Pulmonary artery endothelial cell (primary cell): Measurements from ENCODE around the gene TJP3. TPM values are rescaled to one million over a fixed set of nuclear protein-coding genes. Genes with fewer than 3 reads are reported as not detected.

ENCODE experiments used
- DNase-seq: peaks from one replicate; pipeline ENCODE4 v3.0.0-alpha.2; 2011; ENCODE audit warnings: low read depth, low spot score
- total RNA-seq: library from RNA; depleted of rRNA; stranded (reverse); fragments of >200 nt; gene quantifications from 2 replicates; pipeline ENCODE4 v1.2.3, GENCODE V29; 2014

TJP3 gene
- total RNA-seq, 1 donor from 2014 or later, result not detected

DNA sequence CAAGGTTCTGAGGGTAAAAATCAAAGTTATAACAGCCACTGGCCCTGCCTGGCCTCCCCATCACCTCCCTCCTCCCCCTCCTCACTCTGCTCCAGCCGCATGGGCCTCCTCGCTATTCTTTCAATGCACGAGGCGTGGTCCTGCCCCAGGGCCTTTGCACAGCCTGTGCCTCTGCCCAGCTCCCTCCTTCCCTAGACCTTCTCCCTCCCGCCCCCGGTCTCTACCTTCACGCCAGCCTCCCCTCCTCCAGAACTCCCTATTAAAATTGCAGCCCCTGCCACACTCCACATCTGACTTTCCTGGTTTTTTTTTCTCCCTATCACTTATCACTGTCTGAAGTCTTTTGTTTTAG lies 60.5 kb downstream of the TJP3 start:
- no peak for DNase-seq

DNA sequence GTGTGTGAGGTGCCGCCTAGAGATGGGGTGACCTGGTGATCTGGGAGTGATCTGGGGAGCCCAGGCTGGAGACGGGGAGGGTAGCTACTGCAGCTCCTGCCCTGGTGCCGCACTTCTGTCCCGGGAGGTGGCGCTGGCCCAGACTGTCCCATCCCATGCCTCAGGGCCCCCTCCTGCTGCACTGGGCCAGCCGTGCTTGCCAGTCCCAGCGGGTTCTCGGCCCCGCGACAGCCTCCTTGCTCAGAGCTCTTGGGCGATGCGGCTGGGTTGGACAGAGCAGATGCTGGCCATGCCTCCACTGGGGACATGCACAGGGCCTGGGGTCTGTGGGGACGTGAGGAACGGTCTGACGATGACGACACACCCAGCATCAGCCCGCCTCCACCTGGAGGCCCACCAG lies 61.3 kb downstream of the TJP3 start:
- no peak for DNase-seq

DNA sequence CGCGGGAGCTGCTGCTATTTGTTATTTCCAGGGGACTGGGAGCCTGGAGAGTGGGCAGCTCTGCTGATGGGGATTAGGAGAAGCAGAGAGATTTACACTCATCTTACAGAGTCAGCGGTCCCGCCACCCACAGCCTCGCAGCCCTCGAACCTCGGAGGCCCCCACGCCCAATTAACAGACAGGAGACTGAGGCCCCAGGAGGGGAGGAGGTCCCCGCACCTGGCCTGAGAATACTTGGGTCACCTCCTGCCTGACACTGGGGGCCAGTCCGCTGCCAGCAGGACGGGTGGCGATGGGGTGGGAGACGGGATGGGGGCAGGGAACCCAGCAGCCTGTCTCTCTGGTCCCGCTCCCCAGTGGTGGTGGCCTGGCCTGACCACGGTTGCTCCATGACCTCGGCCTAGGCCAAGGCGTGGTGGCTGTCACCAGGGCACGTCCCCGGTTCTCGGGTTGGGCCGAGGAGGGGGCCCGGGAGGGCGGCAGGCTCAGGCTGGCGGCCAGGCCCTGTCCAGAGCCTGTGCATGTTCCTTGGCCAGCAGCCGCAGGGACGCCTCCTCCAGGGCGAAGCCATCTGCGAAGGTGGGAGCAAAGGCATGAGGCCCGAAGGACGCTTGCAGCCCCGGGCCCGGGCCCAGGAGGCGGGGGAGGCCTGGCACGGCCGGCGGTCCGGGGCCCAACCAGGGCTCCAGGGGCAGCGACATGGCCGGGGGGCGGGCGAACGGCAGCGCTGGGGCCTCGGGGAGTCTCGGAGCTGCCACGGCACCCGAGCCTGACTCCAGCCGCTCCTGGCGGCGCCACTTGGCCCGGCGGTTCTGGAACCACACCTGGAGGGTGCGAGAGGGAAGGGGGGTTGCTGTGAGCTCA lies 62.2 kb downstream of the TJP3 start:
- DNase-seq, result no peak

DNA sequence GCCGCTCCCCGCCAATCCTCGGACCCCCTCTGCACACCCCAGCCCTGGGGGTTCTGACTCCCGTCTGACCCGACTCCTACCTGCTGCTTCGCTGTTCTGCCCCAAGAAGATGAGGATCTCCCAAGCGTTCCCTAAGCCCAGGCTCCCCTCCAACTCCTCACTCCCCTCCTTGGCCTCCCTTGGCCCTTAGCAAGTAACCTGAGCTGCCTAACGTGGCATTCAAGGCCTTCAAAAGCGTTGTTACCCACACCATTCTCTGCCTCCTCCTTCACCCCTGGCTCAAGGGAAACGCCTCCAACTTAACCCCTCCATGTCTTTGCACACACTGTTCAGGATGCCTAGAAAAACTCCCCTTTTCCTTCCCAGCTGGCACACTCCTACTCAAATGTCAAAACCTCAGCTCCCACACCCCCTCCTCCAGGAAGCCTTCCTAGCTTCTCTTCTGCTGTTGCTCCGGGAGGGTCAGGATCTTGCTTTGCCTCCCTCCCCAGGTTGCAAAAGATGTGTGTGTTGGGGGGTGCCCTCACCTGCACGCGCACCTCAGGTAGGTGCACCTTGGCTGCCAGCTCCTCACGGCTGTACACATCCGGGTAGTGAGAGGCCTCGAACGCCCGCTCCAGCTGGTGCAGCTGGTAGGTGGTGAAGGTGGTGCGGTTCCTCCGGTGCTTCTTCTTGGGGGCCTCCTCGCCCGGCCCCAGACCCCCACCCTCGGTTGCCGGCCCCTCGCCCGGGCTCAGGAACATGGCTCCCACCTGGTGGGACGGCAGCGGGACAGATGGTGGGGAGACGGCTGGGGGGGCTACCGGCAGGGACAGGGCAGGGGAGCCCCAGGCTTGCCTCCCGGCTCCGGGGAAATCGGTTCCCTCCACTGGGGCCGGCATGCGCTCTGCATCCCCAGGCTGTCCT lies 63.1 kb downstream of the TJP3 start:
- no peak for DNase-seq

DNA sequence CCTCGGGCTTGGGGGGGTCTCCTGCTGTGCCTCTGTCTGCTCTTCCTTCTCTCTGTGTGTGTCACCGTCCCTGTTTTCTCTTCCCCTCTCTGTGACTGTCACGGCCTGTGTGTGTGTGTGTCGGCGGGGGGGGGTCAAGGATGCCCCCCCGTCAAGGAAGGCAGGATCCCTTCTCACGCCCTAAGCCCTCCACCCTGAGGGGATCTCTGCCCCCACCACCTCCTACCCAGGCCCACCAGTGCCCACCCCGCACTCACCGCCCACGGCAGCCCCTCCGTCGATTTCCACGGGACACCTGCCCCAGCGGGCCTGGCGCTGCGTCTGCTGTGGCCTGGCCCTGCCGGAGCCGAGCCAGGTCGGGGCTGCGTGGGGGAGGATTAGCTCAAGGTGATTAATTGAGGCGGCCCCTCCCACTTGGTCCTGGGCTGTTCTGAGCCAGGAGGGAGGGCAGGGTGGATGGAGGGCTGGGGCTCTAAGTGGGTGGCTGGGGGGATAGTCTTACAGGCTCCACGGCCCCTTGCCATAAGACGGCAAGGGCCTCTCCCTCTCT lies 63.8 kb downstream of the TJP3 start, which contains the start of gene RAX2:
Gene RAX2, minus strand, starts transcription at position 323 of the 550 bp plus-strand sequence. CDS start 486 bp downstream, outside the sequence.
- no peak for DNase-seq

DNA sequence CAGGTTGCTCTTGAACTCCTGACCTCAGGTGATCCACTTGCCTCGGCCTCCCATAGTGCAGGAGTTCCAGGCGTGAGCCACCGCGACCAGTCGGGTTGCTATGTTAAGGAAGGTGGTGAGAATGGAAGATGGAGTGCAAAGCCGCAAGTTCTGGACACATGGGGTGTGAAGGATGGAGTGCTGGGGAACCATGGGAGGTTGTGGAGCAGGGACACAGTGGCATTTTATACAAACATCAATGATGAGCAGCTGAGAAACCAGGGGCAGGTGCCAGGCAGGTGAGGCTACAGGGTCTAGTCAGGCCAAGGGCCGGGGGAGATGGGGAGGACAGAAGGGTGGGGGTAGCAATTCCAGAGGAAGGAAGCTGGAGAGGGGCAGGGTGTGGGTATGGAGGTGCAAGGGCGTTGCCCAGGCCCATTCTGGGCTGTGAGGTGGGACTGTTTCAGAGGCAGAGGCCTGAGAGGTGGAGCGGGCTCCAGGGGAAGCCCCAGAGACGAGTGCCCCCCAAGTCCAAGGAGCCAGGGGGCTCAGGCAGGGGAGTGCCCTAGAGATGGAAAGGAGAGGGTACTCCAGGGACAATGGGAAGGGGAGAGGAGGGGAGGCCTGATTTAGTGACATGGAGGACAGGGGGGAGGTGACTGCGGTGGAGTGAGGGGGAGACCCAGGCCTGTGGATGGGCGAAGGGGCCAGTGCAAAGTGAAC lies 65.8 kb downstream of the TJP3 start:
- DNase-seq, result no peak

DNA sequence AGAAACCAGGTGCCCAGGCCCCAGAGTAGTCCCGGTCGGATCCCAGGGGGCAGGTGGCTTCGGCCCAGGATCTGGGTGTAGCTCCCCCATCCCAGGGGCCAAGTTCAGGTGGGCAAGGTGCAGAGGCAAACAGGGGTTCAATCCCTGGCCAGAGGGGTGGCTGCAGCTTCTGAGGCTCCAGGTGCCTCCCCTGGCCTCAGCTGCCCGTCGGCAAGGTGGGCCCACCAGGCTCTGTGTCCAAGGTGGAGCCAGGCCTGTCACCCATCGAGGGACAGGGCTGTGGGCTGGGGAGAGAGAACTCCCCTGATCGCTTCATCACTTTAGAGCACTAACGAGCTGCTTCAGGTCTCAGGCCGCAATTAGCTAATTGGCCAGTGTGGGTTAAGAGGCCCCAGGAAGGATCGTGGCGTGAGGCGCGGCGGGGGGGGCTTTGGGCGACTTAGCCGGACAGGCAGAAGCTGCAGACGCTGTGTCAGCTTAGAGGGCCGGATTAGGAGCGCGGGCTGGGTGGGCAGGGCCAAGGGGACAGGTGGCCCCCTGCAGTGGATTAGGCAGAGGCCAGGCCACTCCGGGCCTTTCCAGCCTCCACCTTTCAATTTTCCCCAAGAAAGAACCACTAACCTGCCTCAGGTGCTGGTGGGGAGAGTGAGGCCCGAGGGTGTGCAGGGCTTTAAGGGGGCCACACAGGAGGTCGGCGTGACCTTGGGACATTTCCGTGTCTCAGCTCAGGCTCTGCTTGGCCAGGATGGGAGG lies 66.6 kb downstream of the TJP3 start:
- no peak for DNase-seq

DNA sequence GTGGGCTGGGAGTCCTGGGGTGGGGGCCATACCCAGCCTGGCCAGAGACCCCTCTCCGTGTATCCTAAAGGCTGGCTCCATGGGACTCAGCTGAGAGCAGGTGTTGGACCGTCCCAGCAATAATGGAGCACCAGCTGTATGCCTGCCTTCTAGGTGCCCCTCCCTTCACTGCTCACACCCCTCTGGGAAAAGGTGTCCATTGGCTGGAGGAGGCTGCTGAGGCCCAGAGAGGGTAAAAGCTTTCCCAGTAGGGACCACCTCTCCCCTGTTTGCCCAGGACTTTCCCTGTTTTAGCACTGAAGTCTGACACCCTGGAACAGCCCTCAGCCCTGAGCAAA lies 67.2 kb downstream of the TJP3 start:
- DNase-seq, result no peak

DNA sequence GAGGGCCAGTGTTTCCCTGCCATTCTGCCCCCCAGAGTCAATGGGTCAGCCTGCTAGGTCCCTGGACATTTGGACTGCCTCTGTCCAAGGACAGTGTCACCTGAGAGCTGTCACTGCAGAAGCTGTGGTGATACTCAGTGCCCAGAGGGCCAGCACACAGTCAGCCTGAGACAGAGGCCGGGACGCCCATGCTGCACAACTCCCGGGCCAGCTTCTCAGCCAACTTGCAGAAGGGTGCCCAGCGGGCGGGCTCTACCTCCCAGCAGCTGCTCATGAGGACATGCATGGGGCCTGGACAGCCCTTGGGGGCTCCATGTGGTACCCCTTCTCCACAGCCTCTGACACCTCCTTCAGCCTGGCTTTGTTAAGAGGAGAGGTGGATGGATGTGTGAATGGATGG lies 67.6 kb downstream of the TJP3 start:
- DNase-seq, result no peak

DNA sequence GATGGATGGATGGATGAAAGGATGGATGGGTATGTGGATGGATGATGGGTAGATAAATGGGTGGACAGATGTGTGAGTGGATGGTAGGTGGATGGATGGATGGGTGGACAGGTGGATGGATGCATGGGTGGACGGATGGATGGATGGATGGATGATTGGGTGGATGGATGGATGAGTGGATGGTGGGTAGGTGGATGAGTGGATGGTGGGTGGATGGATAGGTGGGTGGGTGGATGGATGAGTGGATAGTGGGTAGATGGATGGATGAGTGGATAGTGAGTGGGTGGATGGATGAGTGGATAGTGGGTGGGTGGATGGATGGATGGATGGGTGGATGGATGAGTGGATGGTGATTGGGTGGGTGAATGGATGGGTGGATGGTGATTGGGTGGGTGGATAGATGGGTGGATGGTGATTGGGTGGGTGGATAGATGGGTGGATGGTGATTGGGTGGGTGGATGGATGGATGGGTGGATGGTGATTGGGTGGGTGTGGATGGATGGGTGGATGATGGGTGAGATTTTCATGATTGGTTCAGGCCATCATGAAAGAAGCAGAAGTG lies 68.4 kb downstream of the TJP3 start:
- no peak for DNase-seq

DNA sequence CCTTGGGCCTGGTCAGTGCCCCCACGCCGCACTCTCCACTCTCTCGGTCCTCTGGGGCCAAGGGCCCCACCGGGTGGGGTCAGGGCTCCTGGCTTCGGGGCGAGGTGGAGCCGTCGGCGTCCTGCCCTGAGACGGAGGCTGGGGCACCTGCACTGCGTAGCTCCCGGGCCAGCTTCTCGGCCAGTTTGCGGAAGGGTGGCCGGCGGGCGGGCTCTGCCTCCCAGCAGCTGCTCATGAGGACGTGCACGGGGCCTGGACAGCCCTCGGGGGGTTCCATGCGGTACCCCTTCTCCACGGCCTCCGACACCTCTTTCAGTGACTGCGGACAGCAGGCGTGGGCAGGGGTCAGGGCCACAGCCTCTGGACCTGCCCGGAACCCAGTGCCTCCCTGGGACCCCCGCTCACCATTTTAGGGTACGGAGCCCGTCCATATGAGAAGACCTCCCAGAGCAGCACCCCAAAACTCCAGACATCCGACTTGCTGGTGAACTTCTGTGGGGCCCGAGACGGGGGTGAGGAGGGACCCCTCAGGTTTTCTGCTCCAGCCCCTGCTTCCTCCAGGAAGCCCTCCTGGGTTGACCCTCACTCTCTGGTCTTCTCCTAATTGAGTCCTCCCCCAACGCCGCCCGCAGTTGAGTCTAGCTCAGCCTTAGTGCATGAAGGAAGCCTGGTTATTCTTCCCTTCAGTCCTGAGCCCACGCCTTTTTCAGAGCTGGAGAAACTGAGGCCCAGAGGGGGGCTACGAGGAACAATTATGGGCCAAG lies 70.1 kb downstream of the TJP3 start:
- DNase-seq, result no peak

DNA sequence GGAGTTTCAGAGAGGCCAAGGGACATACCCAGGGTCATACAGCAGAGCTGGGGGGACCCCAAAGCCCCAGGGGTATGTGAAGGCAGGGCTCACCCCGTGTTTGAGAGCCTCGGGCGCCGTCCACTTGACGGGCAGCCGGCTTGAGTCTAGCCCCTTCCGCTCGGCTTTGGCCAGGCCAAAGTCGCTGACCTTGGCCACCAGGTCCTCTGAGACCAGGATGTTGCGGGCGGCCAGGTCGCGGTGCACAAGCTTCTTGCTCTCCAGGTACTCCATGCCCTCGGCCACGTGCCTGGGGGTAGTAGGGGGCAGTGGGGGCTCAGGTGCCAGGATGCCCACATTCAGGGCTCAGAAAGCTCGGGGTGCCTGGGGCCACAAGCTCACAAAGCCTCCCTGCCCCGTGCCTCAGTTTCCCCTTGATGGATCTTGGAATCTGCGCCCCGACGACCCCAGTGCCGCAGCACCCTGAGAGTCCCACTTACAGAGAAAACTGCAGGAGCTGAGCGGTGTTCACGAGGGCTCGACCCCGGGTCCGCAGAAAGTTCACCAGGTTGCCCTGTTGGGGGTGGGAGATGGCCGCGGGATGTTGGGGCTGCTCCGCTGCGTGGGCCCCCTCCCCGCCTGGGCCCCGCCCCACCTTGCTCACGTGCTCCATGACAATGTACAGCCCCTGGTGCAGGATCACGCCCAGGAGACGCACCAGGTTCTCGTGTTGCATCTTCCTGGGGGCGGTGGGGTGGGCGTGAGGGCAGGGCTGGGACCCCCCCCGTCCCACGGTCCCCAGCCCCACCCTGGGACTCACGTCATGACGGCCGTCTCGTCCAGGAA lies 70.9 kb downstream of the TJP3 start:
- no peak for DNase-seq

DNA sequence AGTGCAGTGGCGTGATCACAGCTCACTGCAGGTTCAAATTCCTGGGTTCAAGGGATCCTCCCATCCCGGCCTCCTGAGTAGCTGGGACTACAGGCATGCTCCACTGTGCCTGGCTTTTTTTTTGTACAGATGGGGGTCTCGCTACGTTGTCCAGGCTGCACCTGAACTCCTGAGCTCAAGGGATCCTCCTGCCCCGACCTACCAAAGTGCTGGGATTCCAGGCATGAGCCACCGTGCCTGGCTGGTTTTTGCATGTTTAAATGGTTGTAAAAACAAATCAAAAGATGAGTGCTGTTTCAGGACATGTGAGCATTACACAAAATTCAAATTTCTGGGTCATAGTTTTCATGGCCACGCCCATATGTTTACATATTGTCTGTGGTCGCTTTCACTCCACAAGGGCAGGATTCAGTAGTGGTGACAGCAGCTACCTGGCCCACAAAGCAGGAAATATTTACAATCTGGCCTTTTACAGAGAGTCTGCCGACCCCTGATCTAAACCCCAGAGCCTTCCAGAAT lies 72.7 kb downstream of the TJP3 start:
- DNase-seq, result no peak

DNA sequence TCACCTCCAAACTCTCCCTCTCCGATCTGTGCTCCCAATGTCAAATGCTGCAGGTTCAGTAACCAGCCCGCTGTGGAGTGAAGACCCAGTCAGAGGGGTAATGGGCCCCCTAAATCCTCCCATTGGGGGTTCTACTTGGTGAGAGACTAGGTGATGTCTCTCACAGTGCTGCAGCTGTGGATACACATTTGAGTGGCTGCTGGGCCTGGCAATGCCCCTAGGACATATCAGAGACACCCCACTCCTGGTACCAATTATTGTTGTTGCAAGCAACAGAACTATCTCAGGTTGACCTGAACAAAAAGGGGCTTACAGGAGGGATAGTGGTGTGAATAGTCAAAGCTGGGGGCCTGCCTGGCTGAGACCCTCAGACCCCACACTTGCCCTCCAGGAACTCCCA lies 73.4 kb downstream of the TJP3 start:
- DNase-seq, result no peak

DNA sequence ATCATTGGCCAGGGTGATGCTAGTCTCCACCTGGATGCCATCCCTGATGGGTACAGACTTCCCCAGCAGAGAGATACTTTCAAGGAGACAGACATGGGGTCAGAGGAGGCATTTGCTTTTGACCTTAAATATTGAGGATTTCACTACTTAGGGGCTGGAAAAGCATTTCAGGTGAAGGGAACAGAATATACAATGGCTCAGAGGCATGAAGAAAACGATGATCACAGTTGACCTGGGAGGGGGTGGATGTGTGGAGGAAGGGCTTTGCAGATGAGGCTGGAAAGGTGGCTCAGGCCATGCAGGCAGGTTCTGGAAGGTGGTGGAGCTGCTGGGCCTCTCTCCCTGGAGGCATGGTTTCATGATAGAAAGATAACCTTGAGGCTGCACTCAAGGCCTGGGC lies 74.1 kb downstream of the TJP3 start:
- no peak for DNase-seq

DNA sequence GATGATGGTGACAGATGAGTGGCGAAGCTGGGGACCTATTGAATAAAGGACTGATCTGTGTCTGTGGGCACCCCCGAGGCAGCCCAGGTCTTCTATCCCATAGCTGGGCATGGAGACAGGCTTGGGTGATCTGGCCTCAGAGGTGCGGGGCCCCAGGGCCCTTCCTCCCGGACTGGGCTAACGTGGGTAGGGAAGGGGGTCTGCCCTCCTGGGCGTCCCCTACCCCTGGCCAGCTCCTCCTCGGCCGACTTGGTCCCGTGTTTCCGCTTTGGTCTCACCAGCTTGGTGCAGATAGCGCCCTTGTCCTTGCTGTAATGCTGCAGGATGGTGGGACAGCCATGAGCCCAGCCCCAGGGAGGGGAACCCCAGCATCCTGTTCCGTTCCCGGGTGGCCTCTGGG lies 74.7 kb downstream of the TJP3 start:
- no peak for DNase-seq

DNA sequence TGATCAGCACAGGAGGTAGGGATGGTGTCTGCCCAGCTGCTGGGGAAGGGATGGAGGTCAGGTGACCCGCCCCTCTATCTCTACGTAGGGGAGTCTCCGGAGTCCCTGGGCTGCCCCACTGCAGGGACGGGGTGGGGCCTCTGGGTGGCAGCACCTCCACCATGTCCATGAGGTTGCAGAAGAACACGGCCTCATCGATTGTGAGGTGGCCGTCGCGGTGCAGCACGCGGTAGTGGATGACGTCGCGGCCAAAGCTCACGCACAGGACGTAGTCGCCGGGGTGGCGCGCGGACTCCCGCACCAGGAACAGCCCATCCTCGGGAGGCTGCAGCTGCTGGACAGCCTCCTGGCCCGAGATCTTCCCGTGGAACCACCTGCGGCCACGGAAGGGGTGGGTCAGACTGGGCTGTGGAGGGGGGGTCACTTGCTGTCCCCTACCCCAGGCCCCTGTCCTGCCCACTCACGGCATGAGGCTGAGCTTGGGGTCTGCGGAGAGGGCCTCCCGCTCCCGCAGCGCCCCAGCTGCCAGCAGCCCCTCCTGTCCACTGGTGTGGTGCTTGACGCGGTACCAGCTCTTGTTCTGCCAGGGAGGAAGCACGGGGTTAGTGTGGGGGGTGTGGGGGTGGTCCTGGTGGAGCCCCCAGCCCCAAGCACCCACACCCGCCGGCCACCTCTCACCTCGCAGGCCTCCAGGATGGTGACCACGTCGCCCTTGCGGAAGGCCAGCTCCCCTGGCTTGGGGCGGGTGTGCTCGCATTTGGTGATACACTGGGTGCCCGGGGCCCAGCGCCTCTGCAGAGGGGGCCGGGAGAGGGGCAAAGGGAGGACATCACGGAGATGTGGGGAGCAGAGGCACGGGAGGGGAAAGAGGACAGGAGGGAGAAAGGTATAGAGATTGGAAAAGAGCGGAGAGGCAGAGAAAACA lies 75.7 kb downstream of the TJP3 start:
- DNase-seq, result no peak
